Measurements from ENCODE around the gene MACROD2.

MACROD2 gene

DNA sequence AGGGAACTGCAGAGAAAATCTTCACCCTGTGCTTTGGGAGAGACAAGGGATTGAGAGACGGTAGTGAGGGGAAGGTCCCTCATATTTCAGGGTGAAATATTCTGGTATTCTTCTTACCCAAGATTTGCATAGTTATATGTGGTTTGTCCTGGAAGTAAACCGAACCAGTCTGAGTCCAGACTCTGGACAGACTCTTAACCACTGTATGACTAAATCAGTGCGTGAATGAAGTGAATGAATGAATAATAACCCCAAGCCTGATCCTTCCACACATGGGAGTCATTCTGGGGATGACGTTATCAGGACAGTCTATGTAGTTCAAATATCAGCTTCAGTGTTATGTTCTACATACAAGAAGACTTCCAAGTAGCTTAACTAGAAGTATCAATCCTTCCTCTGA is 1887.2 kb downstream of the MACROD2 start:
- TF ChIP-seq, protein P1, sequence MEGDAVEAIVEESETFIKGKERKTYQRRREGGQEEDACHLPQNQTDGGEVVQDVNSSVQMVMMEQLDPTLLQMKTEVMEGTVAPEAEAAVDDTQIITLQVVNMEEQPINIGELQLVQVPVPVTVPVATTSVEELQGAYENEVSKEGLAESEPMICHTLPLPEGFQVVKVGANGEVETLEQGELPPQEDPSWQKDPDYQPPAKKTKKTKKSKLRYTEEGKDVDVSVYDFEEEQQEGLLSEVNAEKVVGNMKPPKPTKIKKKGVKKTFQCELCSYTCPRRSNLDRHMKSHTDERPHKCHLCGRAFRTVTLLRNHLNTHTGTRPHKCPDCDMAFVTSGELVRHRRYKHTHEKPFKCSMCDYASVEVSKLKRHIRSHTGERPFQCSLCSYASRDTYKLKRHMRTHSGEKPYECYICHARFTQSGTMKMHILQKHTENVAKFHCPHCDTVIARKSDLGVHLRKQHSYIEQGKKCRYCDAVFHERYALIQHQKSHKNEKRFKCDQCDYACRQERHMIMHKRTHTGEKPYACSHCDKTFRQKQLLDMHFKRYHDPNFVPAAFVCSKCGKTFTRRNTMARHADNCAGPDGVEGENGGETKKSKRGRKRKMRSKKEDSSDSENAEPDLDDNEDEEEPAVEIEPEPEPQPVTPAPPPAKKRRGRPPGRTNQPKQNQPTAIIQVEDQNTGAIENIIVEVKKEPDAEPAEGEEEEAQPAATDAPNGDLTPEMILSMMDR (IDR thresholded peaks at IDR 0.05; ENCODE audit: low read depth, low read length, missing control alignments): no peak
- peak; percentile 19 for DNase-seq (ENCODE audit: extremely low read depth, low read depth)
- H3K4me3 ChIP-seq (replicated peaks; ENCODE audit: low read depth, low read length): no peak overlapping the region

- no peak overlapping the region for H3K4me3 ChIP-seq (replicated peaks; ENCODE audit: low read depth, low read length)
- DNase-seq (ENCODE audit: extremely low read depth, low read depth): no peak
- TF ChIP-seq, protein P1 (IDR thresholded peaks at IDR 0.05; ENCODE audit: low read depth, low read length, missing control alignments): no peak
These were observed 1890.9 kb downstream of the MACROD2 start for GRCh38 chr20:15886250-15886649.

- TF ChIP-seq, protein P1 (IDR thresholded peaks at IDR 0.05; ENCODE audit: low read depth, low read length, missing control alignments): no peak
- no peak for DNase-seq (ENCODE audit: extremely low read depth, low read depth)
- no peak overlapping the region for H3K4me3 ChIP-seq (replicated peaks; ENCODE audit: low read depth, low read length)
These were observed 1892.1 kb downstream of the MACROD2 start for GRCh38 chr20:15887387-15887786.

DNA sequence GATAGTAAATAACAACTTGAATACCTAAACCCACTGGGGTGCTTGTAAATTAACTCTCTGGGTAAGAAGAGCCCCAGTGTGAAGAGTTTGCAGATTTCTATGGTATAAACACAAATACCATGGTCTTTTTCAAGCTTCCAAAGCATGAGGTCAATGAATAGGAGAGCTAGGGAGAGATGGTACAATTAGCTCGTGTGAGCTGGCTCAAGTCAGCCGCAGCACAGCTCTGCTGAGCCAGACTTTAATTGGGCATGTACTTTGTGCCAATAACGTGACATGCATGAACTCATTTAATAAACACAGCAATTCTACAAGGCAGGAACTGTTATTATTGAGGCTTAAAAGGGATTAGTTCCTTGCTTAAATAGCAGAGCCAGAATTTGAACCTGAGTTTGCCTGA is 1893.7 kb downstream of the MACROD2 start:
- TF ChIP-seq, protein P1 (IDR thresholded peaks at IDR 0.05; ENCODE audit: low read depth, low read length, missing control alignments): no peak
- no peak for DNase-seq (ENCODE audit: extremely low read depth, low read depth)
- H3K4me3 ChIP-seq (replicated peaks; ENCODE audit: low read depth, low read length): no peak overlapping the region

- H3K4me3 ChIP-seq (replicated peaks; ENCODE audit: low read depth, low read length): no peak overlapping the region
- TF ChIP-seq, protein P1 (IDR thresholded peaks at IDR 0.05; ENCODE audit: low read depth, low read length, missing control alignments): no peak
- no peak for DNase-seq (ENCODE audit: extremely low read depth, low read depth)
These were observed 1894.4 kb downstream of the MACROD2 start for GRCh38 chr20:15889514-15890256.

DNA sequence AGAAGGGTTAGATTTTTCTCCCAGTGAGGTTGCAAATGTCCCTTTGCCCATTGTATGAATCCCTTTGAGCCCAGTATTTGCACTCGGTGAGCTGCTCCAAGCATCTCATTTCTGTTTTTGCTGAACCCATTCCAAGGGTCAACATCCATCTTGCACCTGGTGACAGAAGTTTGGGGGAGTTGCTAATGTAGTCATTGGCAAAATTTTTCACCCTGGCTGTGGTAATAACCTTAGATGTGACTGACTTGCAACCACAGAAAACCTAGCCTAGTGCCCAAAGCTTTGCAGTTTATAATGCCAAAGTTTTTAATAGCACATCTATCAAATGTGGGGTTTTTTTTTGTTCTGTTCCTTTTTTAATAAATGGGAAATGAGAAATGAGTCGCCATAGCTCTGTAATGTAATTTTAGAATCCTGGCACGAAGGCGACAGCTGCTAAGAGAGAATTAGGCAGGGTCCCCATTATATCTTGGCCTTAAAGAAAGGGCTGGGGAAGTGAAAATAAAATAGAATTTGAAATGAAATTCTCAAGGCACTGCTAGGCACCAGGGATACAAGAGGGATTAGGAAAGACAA is 1895.2 kb downstream of the MACROD2 start:
- TF ChIP-seq, protein P1 (IDR thresholded peaks at IDR 0.05; ENCODE audit: low read depth, low read length, missing control alignments): no peak
- DNase-seq (ENCODE audit: extremely low read depth, low read depth): no peak
- no peak overlapping the region for H3K4me3 ChIP-seq (replicated peaks; ENCODE audit: low read depth, low read length)

All from HFF-Myc (cell line).